COLO668 (cell line): Measurements from ENCODE around the gene PRIMA1.

Experiments used
- DNase-seq: peaks from one replicate; lab custom pipeline; 2025; ENCODE audit not compliant: unreplicated experiment; lab: John Stamatoyannopoulos, UW

The PRIMA1 gene

DNA sequence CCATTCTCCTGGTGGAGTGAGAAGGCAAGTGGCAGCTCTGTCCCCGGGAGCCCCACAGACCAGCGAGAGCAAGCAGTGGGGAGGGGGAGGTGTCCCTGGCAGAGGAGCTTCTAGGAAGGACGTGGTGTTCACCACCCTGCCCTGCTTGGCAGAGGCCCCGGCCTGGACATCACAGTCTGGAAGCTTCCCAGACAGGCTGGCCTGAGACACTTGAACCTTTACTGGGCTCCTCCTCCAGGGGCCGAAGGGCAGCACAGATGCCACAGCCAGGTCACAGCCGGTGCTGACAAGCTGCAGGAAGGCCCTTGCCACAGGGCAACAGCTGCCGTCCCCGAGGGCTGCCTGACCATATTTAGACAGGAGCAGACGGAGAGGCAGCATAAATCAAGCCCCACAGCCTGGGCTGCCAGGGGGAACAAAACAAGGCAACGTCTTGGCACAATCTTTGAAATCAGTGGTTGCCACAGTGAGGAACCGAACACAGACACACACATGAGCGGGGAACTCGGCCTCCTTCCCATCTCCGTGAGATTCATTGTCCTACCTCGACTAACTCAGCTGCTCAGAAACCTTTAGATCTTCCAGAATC is 28.5 kb downstream of the PRIMA1 start:
- DNase-seq, result no peak

DNA sequence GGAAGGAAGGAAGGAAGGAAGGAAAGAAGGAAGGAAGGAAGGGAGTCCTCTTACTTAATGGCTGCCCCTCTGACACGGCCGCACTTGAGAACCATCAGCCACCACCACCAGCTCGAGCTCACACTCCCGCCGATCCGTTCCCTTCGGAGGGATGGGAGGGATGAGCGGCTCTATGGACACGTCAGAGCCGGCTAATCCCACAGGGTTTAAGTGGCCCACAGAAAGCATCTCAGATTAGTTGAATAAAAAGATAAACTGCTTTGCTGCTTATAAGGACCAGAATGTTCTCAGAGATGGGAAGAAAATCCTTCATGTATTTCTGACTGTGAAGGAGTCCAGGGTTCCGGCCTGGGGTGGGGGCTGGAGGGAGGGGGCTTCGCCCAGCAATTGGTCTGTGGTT is 31.1 kb downstream of the PRIMA1 start:
- DNase-seq, result no peak

DNA sequence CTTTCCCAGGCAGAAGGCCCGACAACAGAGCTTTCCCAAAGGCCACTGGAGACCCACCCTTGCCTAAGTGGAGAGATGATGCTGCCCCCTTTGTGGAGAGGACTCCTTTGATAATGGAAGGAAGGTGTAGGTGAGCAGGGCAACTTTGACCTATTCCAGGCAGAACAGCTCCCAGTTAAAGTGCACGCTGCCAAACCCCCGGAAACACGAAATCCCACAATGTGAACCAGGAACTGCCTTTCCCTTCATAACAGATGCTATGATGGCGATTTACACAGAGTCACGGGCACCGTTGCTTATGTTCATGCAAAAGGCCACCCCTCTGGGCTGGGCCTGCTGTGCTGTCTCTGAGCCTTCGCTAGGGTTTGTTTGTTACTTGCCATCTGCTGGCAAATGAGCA is 34.6 kb downstream of the PRIMA1 start:
- no peak for DNase-seq

DNA sequence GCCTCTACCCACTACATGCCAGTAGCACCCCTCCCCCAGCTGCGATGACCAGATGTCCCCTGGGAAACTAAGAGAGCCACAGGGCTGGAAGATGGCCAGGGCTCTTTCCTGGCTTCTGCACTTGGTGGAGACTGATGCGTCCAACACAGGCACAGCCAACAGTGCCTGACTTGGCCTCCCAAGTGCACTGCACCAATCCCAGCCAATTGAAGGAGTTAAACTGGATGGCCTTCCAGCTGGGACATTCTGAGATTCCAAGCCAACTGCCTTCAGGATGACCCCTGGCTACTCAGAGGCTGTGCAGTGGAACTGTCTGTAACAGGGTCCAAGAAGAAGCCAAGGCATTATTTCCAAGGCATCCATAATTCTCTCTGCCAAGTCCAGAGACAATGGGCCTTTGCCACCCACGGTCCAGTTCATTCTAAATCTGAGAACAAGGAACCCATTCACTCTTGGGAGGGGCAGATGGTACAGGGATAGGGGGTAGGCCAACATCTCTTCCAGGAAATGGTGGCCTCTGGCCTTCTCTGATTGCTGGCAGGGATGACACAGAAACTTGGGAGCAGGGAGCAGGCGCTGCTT is 35.2 kb downstream of the PRIMA1 start:
- no peak for DNase-seq

DNA sequence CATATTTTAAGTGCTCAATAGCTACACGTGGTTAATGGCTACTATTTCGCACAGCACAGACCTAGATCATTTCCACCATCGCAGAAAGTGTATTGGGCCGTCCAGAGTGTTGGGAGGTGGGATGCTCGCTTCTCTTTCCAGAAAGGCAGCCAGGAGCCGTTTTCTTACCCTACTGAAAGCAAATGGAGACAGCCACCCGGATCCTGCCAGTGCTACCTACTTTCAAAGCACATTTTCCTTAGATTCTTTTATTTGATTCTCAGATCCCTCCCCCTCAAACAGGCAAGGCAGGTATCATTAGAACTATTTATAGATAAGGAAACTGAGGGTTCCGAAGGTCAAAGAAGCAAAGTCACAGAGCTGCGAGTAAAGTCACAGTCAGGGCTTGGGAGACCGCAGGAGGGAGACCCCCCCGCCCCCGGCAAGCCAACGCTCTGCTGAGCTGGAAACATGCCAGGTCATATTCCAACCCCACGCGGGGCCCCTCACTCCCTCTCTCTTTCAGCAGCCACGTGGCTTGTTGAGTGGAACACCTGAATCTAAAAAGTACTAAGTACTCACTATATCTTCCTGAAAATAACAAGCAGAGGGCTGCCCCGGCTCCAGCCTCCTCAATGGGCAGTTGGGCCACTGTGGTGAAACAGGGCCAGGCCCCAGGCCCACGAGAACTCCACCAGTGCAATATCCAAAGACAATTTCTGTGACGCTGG is 36.2 kb downstream of the PRIMA1 start:
- DNase-seq, result no peak

DNA sequence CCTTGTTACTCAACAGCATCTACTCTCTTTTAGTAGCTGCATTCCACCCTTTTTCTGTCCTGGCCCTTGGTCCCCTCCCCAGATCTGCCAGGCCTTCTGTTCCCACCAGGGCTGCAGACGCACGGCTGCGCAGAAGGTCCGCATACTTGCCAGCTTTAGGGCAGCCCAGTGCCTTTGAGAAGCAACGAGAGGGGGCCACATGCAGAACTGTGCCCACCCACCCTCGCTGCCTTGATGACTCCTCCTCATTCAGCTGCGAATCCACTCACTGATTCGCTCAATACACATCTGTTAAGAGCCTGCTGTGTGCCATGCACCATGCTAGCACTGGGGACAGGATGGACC is 39.2 kb downstream of the PRIMA1 start:
- no peak for DNase-seq

DNA sequence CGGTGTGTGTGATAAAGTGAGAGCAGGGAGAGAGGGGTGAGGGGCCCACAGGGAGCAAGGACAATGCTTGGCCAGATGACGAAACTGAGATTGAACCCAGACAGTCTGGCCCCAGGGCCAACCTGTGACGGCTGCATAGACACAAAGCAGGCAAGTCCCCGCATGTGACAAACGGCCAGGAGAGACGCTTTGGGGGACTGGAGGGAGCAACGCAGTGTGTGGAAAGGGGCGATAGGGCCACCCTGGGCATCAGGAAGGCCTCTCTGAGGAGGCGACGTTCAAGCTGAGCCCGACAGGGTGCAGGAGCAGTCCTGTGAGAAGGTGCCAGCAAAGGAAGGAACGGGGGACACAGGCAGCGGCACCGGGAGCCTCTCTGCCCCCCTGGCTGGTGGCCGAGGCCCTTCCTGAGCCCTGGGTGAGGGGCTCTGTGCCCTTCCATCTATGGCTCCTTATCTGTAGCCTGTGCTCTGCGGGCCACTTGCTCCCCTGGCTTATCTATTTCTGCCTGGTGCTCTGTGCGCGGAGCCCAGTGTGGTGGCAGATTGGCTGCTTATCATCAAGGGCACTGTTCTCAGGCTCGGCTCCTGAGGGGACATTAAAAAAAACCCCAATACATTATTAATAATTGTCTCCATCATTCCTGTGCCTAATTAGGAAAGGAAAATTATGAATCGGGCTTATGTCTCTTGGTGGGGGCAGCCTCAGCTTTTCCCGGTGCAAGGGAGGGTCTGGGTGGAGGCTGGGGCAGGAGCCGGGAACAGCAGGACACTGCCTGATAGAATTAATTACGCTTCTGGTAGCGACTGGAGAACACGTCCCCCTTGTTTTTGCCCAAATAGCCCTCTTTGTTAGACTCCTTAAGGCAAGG is 39.8 kb downstream of the PRIMA1 start:
- no peak for DNase-seq

DNA sequence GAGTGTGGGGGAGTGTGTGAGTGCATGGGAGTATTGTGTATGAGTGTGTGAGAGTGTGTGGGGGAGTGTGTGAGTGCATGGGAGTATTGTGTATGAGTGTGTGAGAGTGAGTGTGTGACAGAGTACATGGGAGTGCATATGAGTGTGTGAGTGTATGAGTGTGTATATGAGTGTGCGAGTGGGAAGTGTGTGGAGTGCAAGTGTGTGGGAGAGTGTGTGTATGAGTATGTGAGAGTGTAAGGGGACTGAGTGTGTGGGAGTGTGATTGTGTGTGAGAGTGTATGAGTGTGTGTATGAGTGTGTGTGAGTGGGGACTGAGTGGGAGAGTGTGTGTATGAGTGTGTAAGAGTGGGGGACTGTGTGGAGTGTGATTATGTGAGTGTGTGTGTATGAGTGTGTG is 40.7 kb downstream of the PRIMA1 start:
- no peak for DNase-seq

DNA sequence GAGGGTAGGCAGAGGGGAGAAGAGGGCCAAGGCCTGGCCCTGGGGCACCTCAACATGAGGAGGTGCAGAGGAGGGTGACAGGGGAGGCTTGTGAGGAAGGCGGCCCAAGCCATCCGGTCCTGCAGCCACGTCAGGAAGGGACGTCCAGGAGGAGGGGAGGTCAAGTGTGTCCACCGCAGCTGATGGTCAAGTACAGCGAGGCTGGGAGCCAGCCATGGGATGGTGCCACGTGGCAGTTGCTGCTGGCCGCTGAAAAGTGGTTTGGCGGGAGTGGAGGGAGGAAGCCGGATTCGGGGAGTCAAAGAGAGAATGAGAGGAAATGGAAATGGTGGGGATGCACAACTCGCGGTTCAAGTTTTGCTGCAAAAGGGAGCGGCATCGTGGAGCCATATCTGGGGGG is 41.2 kb downstream of the PRIMA1 start:
- DNase-seq, result no peak

DNA sequence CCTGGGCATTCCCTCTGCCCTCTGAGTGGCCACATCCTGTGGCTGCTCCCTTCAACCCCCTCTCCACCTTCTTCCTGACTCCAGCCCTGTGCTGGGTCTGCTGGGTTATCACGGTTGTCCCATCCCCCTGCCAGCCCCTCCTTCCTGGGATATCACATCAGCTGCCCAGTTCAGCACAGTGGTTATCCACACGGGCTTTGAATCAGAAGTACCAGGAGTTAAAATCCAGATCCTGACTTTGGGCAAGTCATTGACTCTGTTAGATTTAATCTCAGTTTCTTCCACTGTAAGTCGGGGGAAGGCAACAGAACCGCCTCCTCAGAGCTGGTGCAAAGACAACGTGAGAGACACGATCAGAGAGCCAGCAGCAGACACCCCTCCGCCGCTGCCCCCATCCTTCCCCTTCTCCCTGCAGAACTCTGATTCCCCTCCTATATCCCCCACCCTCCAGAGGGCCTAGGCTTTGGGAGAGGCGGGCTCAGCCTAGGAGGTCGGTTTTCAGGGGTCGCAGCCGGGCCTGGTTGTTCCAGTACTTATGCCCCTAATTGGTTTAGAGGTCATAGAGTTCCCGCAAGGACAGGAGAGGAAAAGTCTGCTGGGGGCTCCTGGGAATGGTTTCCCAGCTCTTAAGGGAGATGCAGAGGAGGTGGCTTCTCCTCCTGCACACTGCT is 42.5 kb downstream of the PRIMA1 start:
- DNase-seq, result no peak

DNA sequence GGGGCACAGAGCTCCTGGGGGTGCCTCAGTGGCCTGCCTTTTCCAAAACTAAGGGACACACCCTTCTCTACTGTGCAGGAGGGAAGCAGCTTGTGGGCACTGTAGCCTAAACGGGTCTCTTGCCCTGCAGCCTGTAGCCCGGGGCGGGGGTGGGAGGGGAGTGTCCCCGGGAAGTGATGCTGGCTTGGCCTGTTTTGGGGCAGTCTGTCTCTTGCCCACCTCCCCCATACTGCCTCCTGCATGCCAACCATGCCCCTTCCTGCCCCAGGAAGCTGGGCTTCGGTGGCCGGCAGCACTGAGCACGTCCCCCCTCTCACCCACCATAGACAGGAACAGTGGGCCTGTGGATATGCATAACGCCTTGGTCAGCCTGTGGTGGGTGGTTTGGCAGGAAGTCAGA is 43.4 kb downstream of the PRIMA1 start:
- no peak for DNase-seq

DNA sequence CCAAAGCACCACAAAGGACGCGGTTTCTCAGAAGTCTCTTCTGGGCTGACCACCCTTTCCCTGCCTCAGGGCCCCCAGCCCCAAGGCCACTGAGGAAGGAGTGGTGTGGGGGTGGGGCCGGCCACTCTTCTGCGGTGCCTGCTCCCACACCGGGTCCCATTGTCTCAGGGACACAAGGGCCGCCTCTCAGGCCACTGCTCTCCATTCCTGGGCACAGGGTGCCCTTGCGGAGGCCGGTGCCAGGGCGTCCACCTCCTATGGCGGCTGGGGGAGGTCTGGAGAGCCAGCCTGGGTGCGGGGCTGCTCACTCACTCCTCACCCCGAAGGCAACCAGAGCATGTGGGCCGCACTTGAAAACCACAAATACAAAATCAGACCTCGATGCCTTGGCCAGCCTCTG is 44.1 kb downstream of the PRIMA1 start:
- DNase-seq, result no peak

DNA sequence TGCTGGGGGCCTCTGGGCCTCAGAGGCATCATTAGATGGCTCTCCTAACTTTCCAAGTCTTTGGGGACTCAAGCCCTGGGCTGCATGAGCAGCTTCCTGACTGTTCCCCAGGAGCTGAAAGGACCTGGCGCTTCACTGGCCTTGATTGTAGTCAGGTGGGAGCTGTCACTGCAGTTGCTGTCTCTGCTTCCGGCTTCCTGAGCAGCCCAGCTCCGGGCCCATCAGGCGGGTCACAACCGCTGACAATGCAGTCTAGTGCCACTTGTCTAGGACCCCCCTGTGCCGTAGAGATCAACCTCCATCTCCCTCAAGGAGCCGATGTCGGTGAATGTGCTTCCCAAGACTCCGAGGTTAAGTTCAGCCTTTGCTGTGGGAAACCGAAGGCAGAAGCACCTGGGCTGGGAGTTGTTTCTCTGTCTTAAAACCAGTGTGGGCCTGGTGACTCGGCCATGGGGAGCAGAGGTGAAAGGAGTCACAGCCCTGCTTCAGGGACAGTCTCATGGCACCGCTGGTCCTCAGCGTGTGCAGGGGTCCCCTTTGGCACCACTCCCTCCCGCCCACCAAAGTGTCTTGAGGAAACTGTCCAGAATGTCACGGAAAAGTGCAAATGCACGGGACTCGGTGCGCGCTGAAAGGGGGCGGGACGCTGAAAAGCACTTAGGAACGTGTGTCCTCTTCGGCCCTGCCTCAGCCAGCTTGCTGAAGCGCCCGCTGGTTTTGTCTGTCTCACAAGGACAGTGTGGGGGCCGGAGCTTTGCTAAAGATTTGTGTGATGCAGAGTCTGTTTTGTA is 44.8 kb downstream of the PRIMA1 start:
- DNase-seq, result no peak

DNA sequence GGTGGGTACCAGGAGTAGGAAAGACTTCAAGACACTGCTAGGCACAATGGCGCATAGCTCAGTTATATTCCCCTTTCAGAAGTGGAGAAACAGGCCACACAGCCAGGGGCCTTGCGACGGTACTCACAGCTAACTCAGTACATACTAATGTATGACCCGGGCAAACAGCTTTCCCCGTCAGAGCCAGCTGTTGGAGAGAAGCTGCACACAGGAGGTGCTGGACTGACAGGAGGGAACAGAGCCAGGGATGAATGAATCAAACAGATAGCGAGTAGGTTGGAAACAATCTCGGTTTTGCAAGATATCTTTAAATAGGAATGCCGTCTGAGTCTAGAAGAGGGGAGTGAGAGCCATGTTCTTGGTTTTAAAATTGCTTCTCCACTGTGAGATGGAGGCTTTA is 45.5 kb downstream of the PRIMA1 start:
- no peak for DNase-seq

DNA sequence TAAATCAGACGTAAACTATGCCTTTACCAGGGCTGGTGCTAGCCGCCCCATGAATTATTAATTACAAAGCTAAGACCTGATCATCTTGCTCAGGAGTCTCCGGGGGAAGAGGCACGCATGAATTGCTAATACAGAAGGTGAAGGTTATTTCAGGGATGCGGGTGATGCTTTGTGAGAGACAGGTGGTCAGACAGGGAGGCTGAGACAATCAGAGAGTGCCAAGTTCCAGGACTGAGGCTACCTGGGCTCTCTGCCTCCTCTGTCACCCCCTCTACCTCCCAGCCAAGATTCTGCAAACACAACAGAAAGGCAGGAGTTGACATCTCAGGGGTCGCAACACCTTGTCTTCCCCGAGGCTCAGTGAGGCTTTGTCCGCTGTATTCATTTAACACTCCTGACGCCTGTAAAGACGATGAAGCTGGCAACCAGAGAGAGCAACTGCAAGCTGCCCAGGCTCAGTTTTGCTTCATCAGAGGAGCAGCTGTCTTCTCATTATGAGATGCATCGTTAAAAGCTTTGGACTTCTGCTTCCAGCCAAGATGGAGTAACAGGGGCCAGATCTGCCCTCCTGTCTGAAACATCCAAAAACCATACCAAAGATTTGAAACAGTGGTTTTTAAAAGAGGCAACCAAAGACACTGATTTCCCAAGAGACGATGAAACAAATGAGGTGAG is 46.6 kb downstream of the PRIMA1 start:
- no peak for DNase-seq

DNA sequence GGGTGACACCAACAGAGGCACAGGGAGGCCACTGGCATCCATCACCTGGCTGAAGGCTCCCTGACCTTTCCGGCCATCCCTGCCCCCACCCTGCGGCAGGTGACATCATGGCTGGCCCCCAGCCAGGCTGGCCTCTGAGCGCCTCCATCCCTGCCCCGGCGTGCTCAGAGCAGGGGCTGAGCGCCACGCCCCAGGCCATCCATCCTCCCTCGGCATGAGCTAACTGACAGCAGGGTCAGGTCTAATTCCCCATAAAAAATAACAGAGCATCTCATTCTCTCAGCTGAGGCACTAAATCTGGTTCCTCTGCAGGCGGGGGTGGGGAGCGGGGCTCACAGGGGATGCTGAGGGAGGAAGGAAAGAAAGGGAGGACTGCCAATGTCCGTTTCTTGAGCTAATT is 50.7 kb downstream of the PRIMA1 start:
- DNase-seq, result no peak

DNA sequence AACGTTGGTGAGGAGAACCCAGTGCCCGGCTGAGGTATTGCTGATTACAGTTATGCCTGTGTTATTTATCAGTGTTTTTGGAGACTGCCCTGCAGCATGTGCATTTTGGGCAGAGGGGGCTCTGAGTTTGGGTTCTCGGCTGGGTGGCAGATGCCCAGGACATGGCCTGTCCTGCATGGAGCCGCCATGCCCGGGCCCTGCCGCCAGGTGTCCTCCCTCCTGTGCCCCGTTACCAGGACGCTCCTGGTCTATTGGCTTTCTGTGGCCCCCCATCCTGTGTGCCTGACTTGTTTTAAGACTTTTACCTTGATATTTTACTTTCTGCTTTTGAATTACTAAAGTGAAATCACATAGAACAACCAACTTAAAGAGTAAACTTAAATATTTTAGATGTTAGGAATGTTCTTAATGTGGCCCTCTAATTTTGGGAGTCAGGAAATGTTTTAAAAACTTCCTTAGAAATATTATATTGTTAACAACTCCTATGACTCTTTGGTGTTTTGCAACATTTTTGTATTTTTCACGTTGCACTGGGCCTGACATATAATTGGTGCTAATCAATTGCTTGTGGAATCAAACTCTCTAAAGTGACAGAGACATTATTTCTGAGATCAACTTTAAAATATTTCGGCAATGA is 51.8 kb downstream of the PRIMA1 start:
- peak; percentile 10 for DNase-seq

DNA sequence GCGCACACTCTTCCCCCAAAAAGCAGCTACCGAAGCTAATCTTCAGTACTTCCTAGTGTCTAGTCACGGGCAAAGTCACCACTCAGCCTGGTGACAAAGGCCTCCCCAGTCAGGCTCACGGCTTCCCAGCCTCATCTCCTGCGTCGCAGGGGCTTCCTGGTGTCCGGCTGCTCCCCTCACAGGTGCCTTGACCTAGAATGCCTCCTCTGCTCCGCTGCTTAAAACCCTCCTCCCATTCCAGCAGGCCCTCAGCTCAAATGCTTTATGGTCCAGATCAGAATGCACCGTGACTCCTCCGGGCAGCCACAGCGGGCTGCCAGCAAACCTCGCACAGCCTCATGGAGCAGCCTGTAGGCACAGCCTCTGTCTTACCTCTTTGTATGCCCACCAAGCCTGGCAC is 53.1 kb downstream of the PRIMA1 start:
- DNase-seq, result no peak

DNA sequence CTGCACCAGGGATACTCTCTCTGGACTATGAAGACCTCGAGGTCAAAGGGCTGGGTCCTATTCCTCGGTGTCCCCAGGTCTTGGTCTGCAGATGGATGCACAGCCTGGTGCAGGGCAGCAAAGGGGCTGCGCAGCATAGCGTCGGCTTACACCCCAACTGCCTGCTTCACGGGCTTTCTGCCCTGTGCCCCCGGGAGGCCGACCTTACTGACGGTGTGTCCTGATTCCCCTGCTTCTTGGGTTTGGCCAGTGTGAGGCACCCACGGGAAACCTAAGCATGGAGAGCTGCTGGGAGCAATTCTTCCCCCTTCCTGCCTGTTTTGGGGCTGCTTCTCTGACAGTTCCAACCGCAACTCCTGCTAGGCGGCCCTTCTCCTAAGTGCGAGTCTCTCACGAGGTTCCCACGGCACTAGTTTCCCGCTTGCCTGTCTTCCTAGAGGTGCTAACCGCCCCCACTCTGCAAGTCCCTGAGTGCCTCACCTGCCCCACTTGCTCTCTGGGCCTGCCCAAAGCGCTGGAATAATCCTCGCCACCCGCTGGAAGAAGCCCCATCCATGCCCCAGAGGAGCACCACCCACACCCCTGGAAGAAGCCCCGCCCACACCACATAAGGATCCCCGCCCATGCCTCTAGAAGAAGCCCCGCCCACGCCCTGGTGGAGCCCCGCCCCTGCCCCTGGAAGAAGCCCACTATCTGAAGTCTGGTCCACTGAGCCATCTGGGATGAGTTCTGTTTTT is 54.0 kb downstream of the PRIMA1 start:
- DNase-seq, result no peak
